Measurements from ENCODE around the gene XXYLT1. TPM values are rescaled to one million over a fixed set of nuclear protein-coding genes. Genes with fewer than 3 reads are reported as not detected.

Gene XXYLT1
- total RNA-seq, 1 experiment from 2014 or later: 10.9 TPM

DNA sequence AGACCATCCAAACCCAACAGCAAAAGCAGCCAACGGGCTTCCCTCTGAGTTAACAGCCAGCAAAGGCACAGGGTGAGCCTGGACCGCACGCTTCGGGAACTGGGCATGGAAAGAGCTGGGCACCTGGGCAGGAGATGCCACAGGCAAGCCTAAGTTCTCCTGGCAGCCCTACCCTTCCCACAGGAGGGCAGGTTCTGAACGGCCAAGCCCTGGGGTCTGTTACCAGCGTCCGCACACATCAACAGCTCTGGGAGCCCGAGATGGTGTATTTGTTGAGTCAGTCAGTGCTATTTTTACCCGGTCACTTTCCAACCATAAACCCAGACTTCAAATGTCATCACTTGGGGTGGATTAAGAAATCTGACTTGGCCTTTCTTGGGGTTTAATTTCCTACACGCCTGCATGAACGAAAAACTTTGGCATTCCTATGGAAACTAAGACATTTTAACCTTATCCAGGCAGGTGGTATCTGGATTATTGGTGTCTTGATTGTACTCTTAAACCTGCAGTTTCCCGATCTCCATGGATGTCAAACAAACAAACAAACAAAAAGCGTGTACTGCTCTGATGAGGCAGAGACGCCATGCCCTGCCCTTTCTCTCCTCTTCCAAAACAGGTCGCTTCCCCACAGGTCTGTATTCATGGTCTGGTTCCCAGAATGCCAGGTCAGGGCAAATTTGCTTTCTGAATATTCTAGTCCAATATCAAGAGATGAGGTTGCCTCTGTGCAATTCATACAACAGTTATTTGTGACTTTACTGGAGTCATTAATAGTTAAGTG is 99.7 kb downstream of the XXYLT1 start:
- H3K9me2 ChIP-seq (ENCODE audit: insufficient read depth): no peaks in the 10 kb centered on the region
- TF ChIP-seq EGR1 (IDR thresholded peaks at IDR 0.05; ENCODE audit: low read depth) (no peak), JUND (IDR thresholded peaks at IDR 0.05) (no peak), YY1 (IDR thresholded peaks at IDR 0.05; ENCODE audit: extremely low read depth, insufficient replicate concordance, low read depth, low read length) (no peak), FOSL1 (IDR thresholded peaks at IDR 0.05; ENCODE audit: low read depth) (no peak)
- no peak overlapping the region for H2AFZ ChIP-seq (ENCODE audit: low read depth, low read length, poor library complexity, severe bottlenecking)
- H3K79me2 ChIP-seq (ENCODE audit: insufficient read depth, low read length): no peaks in the 10 kb centered on the region
- ChIA-PET RAD21 (ENCODE audit: low non-redundant PET in 1 of 2, low total read pairs in 2 of 2, uncharacterized antibody in 2 of 2, unreplicated experiment in 2 of 2) (no interaction called here), CTCF (no interaction called here), POLR2A (no interaction called here)
- H3K4me2 ChIP-seq (ENCODE audit: low read length): no peak overlapping the region
- ATAC-seq (no peak), DNase-seq (ENCODE audit: low read depth, low spot score) (no peak)
- H3K27ac ChIP-seq (ENCODE audit: low read depth, low read length): no peak overlapping the region
- H3K9me3 ChIP-seq (ENCODE audit: control insufficient read depth in 1 of 2, insufficient read depth in 1 of 2, low read depth in 1 of 2, low read length in 2 of 2): no peaks in the 10 kb centered on the region
- H3K27me3 ChIP-seq (ENCODE audit: insufficient read depth, low read length): no peaks in the 10 kb centered on the region
- BruUV-seq (replicated peaks): no TSS peak
- H3K36me3 ChIP-seq (ENCODE audit: control insufficient read depth in 1 of 2, insufficient read depth in 2 of 2, low read length in 2 of 2): no peaks in the 10 kb centered on the region
- H3K4me1 ChIP-seq (ENCODE audit: control insufficient read depth in 1 of 2, insufficient read depth in 2 of 2, low read length in 2 of 2): no peaks in the 10 kb centered on the region
- H3K4me3 ChIP-seq (replicated peaks in 1 of 2; ENCODE audit: low read depth in 1 of 2, low read length in 2 of 2): no peak overlapping the region
- H4K20me1 ChIP-seq (ENCODE audit: insufficient read depth): no peaks in the 10 kb centered on the region
- H3K9ac ChIP-seq (ENCODE audit: low read length): no peak overlapping the region
- intact Hi-C loops (cut with micrococcal nuclease): no loop called here

DNA sequence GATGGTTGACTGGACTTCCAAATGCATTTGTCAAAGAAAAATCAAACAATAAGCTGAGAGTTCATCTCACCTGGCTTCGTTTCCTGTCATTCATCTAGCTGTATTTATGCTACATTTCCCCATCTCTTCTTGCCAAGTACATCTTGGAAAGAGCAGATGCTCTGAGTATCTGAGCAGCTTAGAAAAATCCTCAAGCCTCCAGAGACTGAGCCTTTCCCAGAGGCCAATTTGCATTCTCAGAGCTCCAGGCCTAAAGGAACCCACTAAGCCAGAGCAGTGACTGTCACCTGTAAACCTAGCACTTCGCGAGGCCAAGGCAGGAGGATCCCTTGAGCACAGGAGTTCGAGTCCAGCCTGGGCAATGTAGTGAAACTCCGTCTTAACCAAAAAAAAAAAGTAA is 100.5 kb downstream of the XXYLT1 start:
- CTCF ChIA-PET: no interaction called here
- no TSS peak for BruUV-seq (replicated peaks)
- TF ChIP-seq, protein P1, sequence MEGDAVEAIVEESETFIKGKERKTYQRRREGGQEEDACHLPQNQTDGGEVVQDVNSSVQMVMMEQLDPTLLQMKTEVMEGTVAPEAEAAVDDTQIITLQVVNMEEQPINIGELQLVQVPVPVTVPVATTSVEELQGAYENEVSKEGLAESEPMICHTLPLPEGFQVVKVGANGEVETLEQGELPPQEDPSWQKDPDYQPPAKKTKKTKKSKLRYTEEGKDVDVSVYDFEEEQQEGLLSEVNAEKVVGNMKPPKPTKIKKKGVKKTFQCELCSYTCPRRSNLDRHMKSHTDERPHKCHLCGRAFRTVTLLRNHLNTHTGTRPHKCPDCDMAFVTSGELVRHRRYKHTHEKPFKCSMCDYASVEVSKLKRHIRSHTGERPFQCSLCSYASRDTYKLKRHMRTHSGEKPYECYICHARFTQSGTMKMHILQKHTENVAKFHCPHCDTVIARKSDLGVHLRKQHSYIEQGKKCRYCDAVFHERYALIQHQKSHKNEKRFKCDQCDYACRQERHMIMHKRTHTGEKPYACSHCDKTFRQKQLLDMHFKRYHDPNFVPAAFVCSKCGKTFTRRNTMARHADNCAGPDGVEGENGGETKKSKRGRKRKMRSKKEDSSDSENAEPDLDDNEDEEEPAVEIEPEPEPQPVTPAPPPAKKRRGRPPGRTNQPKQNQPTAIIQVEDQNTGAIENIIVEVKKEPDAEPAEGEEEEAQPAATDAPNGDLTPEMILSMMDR (IDR thresholded peaks at IDR 0.05 in 2 of 3, conservative IDR thresholded peaks at IDR 0.05 in 1 of 3; ENCODE audit: borderline replicate concordance in 1 of 3, insufficient read depth in 1 of 3, low read depth in 2 of 3, low read length in 2 of 3): no peak
- TF ChIP-seq SIN3A (IDR thresholded peaks at IDR 0.05; ENCODE audit: low read depth) (no peak), SP1 (IDR thresholded peaks at IDR 0.05; ENCODE audit: low read depth) (no peak), EZH2 (IDR thresholded peaks at IDR 0.05) (no peak), ZNF274 (IDR thresholded peaks at IDR 0.05; ENCODE audit: low read depth, low read length) (no peak), CBX3 (IDR thresholded peaks at IDR 0.05; ENCODE audit: low read depth) (no peak), JUND (IDR thresholded peaks at IDR 0.05) (no peak), EGR1 (IDR thresholded peaks at IDR 0.05; ENCODE audit: low read depth) (no peak), POLR2AphosphoS5 (IDR thresholded peaks at IDR 0.05; ENCODE audit: low read depth, low read length) (no peak)
- TF ChIP-seq, protein P2, sequence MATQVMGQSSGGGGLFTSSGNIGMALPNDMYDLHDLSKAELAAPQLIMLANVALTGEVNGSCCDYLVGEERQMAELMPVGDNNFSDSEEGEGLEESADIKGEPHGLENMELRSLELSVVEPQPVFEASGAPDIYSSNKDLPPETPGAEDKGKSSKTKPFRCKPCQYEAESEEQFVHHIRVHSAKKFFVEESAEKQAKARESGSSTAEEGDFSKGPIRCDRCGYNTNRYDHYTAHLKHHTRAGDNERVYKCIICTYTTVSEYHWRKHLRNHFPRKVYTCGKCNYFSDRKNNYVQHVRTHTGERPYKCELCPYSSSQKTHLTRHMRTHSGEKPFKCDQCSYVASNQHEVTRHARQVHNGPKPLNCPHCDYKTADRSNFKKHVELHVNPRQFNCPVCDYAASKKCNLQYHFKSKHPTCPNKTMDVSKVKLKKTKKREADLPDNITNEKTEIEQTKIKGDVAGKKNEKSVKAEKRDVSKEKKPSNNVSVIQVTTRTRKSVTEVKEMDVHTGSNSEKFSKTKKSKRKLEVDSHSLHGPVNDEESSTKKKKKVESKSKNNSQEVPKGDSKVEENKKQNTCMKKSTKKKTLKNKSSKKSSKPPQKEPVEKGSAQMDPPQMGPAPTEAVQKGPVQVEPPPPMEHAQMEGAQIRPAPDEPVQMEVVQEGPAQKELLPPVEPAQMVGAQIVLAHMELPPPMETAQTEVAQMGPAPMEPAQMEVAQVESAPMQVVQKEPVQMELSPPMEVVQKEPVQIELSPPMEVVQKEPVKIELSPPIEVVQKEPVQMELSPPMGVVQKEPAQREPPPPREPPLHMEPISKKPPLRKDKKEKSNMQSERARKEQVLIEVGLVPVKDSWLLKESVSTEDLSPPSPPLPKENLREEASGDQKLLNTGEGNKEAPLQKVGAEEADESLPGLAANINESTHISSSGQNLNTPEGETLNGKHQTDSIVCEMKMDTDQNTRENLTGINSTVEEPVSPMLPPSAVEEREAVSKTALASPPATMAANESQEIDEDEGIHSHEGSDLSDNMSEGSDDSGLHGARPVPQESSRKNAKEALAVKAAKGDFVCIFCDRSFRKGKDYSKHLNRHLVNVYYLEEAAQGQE (IDR thresholded peaks at IDR 0.05; ENCODE audit: low read depth): no peak

More for the DNA sequence above, 100.5 kb downstream of the XXYLT1 start:
- ChIA-PET RAD21 (ENCODE audit: low non-redundant PET in 1 of 2, low total read pairs in 2 of 2, uncharacterized antibody in 2 of 2, unreplicated experiment in 2 of 2) (no interaction called here), POLR2A (no interaction called here)
- H3K79me2 ChIP-seq (ENCODE audit: insufficient read depth, low read length): no peaks in the 10 kb centered on the region
- H2AFZ ChIP-seq (ENCODE audit: low read depth, low read length, poor library complexity, severe bottlenecking): no peak overlapping the region
- no peaks in the 10 kb centered on the region for H3K27me3 ChIP-seq (ENCODE audit: insufficient read depth, low read length)
- ATAC-seq (no peak), DNase-seq (ENCODE audit: low read depth, low spot score) (no peak)
- intact Hi-C loops (cut with micrococcal nuclease): no loop called here
- H3K9me3 ChIP-seq (ENCODE audit: control insufficient read depth in 1 of 2, insufficient read depth in 1 of 2, low read depth in 1 of 2, low read length in 2 of 2): no peaks in the 10 kb centered on the region
- no peaks in the 10 kb centered on the region for H3K36me3 ChIP-seq (ENCODE audit: control insufficient read depth in 1 of 2, insufficient read depth in 2 of 2, low read length in 2 of 2)
- no peaks in the 10 kb centered on the region for H3K4me1 ChIP-seq (ENCODE audit: control insufficient read depth in 1 of 2, insufficient read depth in 2 of 2, low read length in 2 of 2)
- H3K9ac ChIP-seq (ENCODE audit: low read length): no peak overlapping the region
- no peak overlapping the region for H3K4me2 ChIP-seq (ENCODE audit: low read length)
- H3K27ac ChIP-seq (ENCODE audit: low read depth, low read length): no peak overlapping the region
- H4K20me1 ChIP-seq (ENCODE audit: insufficient read depth): no peaks in the 10 kb centered on the region
- no peak overlapping the region for H3K4me3 ChIP-seq (replicated peaks in 1 of 2; ENCODE audit: low read depth in 1 of 2, low read length in 2 of 2)
- H3K9me2 ChIP-seq (ENCODE audit: insufficient read depth): no peaks in the 10 kb centered on the region

All from HCT116 (cell line).